Measurements from ENCODE around the gene TPT1.
"Not testable (repeated sequence)": the region's sequence is repeated elsewhere in the genome, so short reads cannot be mapped to it uniquely, and the experiment has no call there.

The TPT1 gene

GRCh38 chr13:45368005-45368404 is 27.0 kb upstream of the TPT1 start:
- DNase-seq (ENCODE audit: low read depth in 2 of 2, low spot score in 1 of 2) = no peak

DNA sequence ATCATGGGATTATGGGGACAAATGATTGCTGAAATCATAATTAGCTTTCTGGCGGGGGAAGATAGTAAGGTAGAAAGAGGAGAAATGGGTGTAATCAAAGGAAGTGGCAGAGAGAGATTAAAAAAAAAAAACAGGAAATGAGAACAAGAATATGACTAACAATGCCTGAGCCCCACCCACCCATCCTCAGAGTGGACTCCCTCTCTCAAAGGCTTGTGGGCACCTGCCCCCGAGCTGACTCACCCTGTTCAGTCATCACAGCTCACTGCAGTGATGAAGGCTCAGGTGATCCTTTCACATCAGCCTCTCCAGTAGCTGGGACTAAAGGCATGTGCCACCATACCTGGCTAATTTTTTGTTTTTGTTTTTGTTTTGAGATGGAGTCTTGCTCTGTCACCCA is 26.4 kb upstream of the TPT1 start:
- DNase-seq (ENCODE audit: low read depth in 2 of 2, low spot score in 1 of 2) = peak; percentile 70 to 86

DNA sequence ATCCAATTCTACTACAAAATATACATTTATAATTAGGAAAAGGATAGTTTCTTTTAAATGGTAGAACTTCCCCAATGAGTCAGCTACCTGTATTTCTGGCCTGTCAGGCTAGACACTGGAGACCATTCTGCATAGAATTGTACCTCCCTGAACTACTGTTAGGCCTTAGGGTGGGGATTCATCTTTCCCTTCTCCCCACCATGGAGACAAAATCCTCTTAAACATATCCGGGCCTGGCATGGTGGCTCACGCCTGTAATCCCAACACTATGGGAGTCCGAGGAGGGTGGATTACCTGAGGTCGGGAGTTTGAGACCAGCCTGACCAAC is 24.5 kb upstream of the TPT1 start:
- no peak for DNase-seq (ENCODE audit: low read depth in 2 of 2, low spot score in 1 of 2)

GRCh38 chr13:45364876-45365557 is 24.0 kb upstream of the TPT1 start:
- no peak for DNase-seq (ENCODE audit: low read depth in 2 of 2, low spot score in 1 of 2)

- no peak for DNase-seq (ENCODE audit: low read depth in 2 of 2, low spot score in 1 of 2)
These were observed 22.0 kb upstream of the TPT1 start for GRCh38 chr13:45362939-45363338.

DNA sequence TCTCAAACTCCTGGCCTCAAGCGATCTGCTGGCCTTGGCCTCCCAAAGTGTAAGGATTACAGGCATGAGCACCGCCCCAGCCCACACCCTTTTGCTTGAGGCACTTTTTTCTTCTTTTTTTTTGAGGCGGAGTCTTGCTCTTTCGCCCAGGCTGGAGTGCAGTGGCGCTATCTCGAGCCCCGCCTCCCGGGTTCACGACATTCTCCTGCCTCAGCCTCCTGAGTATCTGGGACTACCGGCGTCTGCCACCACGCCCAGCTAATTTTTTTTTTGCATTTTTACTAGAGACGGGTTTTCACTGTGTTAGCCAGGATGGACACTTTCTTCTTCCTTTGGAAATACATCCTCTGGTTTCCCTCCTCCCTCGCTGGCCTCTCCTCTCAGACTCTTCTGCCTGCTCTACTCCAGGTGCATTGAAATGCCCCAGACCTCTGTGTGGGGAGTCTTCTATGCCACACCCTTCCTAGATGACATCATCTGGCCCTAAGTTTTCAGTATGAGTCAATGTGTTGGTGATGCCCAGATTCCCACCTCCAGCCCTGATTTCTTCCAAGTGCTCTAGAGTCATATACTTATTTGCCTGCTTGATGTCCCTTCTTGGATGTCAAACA is 20.7 kb upstream of the TPT1 start:
- no peak for DNase-seq (ENCODE audit: low read depth in 2 of 2, low spot score in 1 of 2)

GRCh38 chr13:45356966-45357672 is 16.1 kb upstream of the TPT1 start:
- no peak for DNase-seq (ENCODE audit: low read depth in 2 of 2, low spot score in 1 of 2)

DNA sequence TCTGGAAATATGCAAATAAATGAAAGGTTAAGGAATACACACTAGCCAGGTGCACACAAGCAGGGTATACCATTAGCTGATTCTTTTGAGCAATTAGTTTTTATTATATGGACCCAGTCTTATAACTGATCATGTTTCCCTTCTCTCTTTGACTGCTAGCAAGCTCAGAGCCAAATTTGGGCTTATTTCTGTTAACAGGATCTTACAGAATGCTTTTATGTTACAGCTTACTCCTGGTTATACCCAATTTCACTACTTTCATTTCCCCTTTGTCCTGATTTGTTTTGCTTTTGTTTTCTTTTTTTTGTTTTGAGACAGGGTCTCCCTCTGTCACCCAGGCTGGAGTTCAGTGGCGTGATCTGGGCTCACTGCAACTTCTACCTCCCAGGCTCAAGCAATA is 12.9 kb upstream of the TPT1 start:
- no peak for DNase-seq (ENCODE audit: low read depth in 2 of 2, low spot score in 1 of 2)

DNA sequence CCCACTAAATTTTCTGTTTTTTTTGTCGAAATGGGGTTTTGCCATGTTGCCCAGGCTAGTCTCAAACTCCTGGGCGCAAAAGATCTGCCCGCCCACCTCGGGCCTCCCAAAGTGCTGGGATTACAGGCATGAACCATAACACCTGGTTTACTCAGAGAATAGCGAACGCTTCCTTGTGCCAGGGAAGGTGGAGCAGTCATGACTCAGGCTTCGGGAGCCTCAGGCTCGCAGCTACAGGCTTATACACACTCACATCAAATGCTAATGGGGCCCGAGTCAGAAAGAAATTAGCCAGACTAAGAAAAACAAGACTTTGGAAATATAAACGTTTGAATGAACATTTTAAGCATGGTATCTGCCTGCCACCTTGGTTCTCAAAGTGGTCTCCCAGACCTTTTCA is 11.0 kb upstream of the TPT1 start:
- no peak for DNase-seq (ENCODE audit: low read depth in 2 of 2, low spot score in 1 of 2)

DNA sequence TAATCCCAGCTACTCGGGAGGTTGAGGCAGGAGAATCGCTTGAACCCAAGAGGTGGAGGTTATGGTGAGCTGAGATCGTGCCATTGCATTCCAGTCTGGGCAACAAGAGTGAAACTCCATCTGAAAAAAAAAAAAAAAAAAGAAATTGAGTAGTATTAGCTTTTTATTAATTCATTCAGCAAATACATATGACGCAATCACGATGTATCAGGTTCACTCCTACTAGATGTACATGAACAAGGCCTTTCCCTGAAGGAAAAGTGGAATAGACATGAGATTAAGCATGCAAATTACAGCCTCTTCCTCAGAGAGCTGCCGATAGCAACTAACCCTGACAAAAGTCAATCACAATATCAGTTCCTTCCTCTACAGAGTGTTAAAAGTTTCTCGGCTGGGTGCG is 9.2 kb upstream of the TPT1 start:
- no peak for DNase-seq (ENCODE audit: low read depth in 2 of 2, low spot score in 1 of 2)

- no peak for DNase-seq (ENCODE audit: low read depth in 2 of 2, low spot score in 1 of 2)
These were observed 8.5 kb upstream of the TPT1 start for GRCh38 chr13:45349438-45349837.

GRCh38 chr13:45344064-45344463 is 3.1 kb upstream of the TPT1 start:
- not testable (repeated sequence) for DNase-seq (ENCODE audit: low read depth in 2 of 2, low spot score in 1 of 2)

- DNase-seq (ENCODE audit: low read depth in 2 of 2, low spot score in 1 of 2) = not testable (repeated sequence)
These were observed 2.1 kb upstream of the TPT1 start for GRCh38 chr13:45343102-45343501.

GRCh38 chr13:45342668-45343067 is 1.7 kb upstream of the TPT1 start:
- not testable (repeated sequence) for DNase-seq (ENCODE audit: low read depth in 2 of 2, low spot score in 1 of 2)

GRCh38 chr13:45341799-45342500 is 967 bp upstream of the TPT1 start:
- DNase-seq (ENCODE audit: low read depth in 2 of 2, low spot score in 1 of 2) = no peak

- peak; percentile 65 to 72 for DNase-seq (ENCODE audit: low read depth in 2 of 2, low spot score in 1 of 2)
These were observed 455 bp downstream of the TPT1 start for GRCh38 chr13:45340422-45341033.

DNA sequence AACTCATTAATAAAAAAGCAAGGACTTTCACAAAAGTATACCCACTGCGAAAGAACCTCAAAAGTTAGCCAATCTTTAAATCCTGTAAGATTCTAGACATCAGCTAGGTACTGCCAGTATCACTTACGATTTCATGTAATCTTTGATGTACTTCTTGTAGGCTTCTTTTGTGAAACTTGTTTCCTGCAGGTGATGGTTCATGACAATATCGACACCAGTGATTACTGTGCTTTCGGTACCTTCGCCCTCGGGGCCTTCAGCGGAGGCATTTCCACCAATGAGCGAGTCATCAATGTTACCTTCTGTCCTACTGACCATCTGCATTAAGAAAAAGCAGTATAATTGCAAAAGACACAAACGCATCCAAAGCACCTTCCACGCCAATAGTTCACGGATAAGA is 1.1 kb downstream of the TPT1 start:
- no peak for DNase-seq (ENCODE audit: low read depth in 2 of 2, low spot score in 1 of 2)

DNA sequence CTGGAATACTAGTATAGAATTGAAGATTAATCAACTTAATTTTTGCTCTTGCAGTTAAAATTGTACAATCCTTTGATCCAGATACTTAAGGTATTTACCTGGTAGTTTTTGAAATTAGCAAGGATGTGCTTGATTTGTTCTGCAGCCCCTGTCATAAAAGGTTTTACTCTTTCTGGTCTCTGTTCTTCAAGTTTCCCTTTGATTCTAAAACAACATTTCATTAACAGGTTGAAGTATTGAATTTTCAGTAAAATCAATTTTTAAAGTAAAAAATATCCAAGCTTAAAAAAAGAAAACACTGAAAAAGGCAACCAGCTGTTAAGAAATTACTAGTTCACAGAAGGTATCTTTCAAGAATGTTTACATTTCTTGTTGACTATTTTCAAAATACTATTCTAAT is 1.6 kb downstream of the TPT1 start:
- DNase-seq (ENCODE audit: low read depth in 2 of 2, low spot score in 1 of 2) = no peak

GRCh38 chr13:45337803-45338202 is 3.2 kb downstream of the TPT1 start:
- no peak for DNase-seq (ENCODE audit: low read depth in 2 of 2, low spot score in 1 of 2)

GRCh38 chr13:45337395-45337794 is 3.6 kb downstream of the TPT1 start:
- DNase-seq (ENCODE audit: low read depth in 2 of 2, low spot score in 1 of 2) = no peak

DNA sequence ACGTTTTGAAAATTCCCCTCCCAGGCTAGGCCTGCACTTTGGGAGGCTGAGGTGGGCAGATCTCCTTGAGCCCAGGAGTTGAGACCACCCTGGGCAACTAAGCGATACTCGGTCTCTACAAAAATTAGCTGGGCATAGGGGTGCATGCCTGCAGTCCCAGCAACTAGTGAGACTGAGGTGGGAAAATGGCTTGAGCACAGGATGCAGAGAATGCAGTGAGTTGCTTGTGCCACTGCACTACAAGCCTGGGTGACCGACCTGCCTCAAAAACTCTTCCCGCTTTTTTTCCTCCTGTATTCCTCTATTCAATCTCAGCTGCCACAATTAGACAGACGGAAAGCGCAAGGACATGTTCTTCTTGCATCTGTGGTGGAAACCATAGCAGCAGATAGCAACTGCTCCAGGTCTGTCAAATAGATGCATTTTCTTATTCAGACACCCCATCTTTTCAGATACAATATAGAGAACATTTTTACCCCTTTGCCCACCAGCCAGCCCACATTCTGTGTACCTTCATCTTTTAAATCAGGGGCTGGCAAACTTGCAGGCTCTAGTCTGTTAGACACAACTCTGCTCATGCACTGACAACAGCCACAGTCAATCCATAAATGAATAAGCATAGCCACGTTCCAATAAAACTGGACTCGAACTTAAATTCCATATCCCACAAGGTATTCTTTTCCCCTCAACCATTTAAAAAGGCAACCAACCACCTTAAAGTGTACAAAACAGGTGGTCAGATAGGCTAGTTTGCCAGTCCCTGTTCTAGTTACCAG is 4.8 kb downstream of the TPT1 start:
- no peak for DNase-seq (ENCODE audit: low read depth in 2 of 2, low spot score in 1 of 2)
